Activated T-cell treated with anti-CD3 and anti-CD28 coated beads for 24 hours (primary cell): ENCODE measurements around the gene EEPD1.

Experiments
- DNase-seq: peaks from one replicate; pipeline ENCODE4 v3.0.0-alpha.2; 2020; ENCODE audit warnings: low read depth

Gene EEPD1

DNA sequence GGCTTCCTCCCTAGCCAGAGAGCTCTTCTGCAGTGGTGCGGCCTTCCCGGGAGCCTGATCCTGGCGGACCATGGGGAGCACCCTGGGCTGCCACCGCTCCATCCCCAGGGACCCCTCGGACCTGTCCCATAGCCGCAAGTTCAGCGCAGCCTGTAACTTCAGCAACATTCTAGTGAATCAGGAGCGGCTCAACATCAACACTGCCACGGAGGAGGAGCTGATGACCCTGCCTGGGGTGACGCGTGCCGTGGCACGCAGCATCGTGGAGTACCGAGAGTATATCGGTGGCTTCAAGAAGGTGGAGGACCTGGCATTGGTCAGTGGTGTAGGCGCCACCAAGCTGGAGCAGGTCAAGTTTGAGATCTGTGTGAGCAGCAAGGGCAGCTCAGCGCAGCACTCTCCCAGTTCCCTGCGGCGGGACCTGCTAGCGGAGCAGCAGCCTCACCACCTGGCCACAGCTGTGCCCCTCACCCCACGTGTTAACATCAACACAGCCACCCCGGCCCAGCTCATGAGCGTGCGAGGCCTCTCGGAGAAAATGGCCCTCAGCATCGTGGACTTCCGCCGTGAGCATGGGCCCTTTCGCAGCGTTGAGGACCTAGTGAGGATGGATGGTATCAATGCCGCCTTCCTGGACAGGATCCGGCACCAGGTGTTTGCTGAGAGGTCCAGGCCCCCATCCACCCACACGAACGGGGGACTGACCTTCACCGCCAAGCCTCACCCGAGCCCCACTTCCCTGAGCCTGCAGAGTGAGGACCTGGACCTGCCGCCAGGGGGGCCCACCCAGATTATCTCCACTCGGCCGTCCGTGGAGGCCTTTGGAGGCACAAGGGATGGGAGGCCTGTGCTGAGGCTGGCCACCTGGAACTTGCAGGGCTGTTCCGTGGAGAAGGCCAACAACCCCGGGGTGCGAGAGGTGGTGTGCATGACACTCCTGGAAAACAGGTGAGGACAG lies 1.5 kb downstream of the EEPD1 start:
- no peak for DNase-seq

DNA sequence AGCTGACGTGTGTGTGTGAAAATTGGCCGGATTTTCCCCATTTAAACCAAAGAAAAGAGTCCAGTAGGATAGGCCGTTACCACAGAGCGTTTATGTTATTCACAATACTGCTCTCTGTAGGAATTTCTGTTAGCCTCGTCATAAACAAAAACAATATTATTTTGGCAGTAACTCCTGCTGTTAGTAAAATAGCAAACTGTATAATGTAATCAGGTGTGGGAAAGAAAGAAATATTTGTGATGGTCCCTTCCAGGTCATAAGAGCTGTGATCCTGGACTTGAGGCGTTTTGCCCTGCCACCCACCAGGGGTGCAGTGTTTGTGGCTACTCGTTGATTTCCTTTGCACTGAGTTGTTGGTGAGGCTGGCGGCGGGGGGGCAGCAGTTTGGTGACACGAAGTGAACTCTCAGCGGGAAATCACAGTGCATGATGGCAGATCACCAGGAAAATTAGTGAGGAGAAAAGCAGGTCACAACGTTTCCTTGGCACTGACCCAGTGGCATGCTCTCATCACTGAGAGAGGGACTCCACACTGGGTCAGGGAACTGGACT lies 2.8 kb downstream of the EEPD1 start:
- DNase-seq = no peak

DNA sequence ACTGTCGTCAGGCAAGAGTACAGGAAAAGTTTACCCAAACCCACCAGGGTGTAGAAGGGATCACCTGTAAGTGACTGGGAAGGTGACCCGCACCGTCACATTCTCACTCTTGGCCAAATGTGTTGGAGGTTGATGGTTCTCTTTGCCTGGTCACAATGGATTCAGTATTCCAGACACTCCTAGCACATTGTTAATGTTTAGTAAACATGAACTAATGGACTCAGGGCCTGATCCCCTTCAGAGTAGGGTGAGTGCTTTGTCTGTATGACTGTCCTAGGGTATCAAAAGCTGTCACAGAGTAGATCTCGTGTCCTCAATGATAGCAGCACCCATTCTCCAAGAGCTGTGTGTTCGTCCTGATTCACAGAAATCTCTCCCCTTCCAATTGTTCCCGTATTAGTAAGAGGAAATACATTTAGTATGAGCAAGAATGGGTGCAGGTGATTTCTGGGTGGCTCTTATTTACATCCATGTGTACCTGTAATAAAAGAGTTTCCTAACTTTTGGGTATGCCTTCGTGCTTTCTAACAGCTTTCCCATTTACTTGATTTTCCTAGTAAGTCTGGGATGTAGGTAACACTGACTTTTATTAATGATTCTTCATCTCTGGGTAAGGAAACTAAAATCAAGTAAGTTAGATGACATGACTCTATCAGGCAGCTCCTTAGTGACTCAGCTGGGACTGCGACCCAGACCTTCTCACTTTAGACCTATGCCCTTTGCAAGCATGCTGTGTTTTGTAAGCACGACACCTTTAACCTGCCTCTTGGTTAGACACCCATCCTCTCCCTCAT lies 4.7 kb downstream of the EEPD1 start:
- DNase-seq = no peak

DNA sequence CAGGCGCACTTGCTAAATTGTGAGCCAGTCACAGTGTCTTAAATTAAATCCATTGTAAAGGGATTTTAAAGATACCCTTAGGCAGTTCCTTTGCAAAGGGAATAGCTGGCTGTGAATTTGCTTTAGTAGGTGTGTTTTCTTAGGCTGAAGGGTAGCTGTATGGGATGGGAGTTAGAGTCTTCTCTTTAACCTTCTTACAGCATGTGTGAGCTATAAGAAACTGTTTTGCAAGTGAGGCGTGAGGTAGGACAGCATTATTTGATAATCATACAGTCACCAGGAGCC lies 5.2 kb downstream of the EEPD1 start:
- no peak for DNase-seq

DNA sequence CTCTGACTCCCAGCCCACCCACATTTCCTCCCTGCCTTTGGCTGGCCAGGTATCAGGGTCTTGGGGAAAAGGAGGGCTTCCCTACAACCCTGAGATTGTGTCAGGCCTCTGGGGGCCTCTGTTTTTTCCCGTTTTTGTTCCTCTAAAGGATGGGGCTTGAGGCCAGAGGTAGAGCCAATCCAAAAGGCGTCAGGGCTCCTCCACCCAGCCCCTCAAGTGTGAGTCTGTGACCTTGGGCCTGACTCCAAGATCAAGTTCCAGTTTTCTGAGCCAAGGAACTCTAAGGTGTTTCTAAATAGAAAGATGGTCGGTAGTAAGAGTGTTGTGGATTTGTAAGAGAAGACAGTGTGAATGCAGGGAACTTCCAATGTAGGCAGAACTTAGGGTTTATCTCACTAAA lies 6.6 kb downstream of the EEPD1 start:
- no peak for DNase-seq

DNA sequence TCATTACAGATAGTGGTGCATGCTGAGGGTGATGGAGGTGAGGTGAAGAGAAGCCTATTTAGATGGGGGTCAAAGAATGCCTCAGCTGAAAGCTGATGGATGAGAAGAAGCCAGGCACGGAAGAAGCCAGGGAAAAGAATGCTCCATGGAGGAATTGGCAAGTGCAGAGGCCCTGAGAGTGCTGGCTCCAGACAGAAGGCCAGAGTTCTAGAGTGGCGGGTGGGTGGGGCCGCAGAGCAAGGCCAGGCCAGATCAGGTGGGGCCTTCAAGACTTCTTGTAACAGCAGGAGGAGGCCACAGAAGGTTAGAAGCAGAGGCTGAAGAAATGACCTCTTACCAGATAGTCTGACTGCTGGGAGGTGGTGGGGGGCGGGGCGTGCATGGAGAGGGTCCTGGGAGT lies 7.3 kb downstream of the EEPD1 start:
- no peak for DNase-seq

DNA sequence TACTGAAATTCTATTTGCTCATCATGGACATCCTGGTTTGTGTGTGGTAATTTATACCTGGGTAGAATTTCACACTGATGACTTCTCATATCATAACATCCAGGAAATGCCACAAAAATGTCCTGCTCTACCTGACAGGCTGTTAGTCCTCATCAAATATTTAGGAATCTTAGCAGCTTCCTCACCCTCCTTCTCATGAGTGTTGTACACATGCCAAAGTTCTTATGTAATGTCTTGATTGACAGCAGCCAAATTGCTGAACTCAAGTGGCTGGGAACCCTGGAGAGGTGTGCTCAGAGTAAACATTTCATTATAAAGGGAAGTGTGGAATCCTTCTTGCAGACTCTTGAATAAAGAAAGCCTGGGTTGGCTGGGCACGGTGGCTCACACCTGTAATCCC lies 8.9 kb downstream of the EEPD1 start:
- DNase-seq = no peak

DNA sequence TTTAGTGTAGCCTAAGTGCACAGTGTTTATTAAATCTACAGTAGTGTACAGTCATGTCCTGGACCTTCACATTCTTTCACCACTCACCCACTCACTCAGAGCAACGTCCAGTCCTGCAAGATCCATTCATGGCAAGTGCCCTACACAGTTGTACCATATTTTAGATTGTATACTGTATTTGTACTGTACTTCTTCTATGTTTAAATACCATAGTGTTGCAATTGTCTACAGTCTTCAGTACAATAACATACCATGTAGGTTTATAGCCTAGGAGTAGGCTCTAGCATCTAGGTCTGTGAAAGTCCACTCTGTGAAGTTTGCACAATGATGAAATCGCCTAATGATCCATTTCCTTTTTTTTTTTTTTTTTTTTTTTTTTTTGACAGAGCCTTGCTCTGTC lies 12.0 kb downstream of the EEPD1 start:
- no peak for DNase-seq

DNA sequence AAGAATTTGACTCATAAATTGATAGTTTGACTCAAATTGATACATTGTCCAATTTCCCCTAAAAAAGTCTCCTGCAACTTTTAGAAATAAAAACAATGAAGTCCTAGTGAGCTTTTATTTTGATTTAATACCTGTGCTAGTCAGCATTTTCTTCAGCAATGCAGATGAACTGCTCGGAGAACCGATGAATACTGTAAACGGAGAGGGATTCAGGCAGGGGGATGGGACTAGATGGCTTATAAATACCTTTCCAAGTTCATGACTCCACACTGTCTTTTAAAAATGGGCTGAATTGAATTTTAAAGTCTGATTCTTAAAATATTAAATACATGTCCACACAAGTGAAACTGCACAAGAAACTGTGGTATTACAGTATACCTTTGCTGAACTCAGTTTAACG lies 12.7 kb downstream of the EEPD1 start:
- no peak for DNase-seq

DNA sequence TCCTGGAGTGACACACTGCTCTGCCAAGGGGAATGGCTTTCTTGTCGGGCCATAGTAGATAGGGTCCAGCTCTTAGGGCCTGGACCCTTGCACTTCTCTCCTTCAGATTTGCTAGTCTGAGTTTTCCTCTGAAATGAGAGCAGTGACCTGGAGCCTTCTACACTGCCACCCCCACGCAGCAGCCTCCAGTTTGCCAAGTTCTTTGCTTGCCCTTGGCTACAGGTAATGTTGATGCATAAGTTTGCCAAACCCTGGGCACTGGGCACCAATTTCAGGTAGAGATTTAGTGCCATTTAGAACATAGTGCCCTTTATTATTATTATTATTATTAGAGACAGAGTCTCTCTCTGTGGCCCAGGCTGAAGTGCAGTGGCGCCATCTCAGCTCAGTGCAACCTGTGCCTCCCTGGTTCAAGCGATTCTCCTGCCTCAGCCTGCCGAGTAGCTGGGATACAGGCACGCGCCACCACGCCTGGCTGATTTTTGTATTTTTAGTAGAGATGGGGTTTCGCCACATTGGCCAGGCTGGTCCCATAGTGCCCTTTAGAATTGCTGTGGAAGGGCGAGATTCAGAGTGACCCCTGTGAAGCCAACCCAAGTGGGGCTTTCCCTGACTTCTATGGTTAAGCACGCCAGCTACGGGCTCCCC lies 14.5 kb downstream of the EEPD1 start:
- no peak for DNase-seq

DNA sequence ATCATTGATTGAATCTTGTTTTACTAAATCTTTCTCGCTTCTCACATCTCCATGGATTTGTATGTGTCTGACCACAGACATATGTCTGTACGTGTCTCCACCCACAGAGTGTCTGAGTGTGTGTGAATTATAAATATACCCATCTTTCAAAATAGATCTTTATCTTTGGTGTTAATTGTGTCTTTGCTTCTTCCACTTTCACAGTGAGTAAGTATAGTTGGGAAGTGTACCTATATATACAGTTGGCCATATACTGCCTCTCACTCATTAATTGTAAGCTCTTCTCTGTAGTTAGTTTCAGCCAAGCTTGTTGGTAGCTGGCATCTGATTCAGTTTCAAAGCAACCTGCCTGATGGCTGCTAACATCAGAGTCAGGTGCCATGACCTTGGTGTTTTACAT lies 18.4 kb downstream of the EEPD1 start:
- no peak for DNase-seq

DNA sequence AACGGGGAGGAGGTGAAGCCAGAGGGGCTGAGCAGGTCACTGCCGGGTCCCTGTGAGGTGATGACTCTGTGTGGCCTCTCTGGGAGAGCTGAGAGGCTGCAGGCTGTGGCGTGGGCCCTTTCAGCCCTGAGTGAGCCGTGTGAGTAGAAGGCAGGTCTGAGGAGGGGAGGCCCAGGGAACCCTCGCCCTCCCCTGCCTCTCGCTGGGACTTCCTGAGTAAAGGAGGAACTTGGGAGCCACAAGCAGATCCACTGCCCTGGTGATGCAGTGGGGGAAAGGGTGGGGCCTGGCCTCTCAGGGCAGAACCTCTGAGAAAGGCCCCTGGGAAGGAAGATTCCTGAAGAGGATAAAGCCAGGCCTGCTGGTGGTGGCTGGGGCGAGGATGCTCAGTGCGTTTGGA lies 22.8 kb downstream of the EEPD1 start:
- no peak for DNase-seq

DNA sequence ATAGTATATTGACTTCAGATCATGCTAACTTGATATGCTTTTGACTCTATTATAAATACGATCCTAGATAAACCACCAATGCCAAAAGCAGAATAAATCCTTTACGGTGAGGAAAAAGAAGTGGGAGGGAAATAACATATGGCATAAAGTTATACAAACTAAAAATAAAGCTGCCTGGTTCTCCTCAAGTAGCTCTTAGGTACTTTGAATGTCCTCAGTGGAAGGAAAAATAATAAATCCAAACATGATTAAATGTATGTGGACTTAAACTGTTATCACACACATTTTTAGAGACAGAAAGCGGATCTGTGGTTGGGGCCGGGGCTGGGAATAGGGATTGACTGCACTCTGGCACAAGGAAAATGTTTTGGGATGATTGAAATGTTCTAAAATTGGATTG lies 23.6 kb downstream of the EEPD1 start:
- DNase-seq = no peak

DNA sequence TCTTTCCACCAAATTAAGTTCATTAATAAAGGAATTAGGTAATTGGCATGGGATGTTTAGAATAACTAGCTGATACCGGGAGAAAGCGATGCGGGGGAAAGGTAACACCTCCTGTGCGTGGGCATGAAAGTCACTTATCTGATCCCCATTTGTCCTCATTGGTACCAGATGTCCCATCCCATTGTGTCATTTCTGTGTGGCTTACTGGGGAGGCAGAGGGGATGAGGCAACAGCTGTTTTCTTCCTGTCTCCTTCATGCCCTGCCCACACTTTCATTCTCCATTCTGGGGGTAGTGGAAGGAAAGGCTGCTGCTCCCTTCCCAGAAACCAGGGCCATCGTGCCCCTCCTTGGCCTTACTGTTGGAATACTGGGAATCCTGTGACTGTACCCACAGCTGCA lies 27.1 kb downstream of the EEPD1 start:
- DNase-seq = no peak

DNA sequence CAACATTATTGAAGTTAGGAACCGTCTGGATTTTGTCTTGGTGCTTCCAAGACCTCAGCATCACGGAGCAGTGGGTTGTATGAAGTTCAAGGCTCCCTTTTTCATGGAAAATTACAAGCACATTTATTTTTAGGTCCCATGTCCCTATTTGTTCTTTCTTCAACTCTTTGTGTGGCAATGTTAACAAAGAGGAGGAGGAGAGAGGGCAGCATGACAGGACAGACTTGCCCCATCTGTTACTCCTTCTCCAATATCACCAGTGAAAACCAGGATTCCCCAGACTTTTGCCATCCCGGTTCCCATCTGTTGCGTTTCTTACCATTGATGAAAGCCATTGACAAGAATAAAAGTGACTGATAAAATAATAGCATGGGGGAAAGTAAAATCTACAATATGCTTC lies 28.6 kb downstream of the EEPD1 start:
- DNase-seq = no peak

DNA sequence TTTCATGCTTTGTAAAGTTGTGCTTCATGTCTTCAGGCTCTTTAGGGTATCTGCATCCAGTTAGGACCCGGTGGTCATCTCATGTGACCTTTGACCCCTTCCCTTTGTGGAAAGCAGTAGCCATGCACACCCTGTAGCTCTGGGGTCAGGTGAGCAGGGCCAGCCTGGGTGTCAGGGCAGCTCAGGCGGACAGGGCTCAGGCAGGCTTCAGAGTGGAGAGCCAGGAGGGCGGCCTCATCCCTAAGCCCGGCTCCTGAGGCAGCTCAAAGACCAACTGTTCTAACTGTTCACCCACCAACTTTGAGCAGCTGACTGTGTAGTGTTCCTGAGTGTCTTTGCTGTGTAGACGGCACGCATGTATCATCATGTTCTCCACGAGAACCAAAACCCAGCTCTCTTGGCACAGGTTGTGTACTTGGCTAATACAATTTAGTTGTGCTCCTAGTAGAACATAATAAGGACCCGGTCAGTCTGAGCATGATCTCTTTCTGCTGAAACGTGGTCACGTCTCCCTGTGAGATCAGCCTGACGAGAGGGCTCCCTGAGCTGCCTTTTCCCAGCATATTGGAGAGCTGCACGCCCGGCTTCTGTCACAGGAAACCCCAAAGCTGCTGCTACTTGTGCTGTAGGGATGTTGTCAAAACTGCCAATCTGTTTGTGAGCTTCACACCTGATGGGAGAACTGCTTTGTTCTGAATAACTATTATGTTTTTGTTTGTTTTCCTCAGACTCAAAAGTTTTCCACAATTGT lies 30.0 kb downstream of the EEPD1 start:
- no peak for DNase-seq

DNA sequence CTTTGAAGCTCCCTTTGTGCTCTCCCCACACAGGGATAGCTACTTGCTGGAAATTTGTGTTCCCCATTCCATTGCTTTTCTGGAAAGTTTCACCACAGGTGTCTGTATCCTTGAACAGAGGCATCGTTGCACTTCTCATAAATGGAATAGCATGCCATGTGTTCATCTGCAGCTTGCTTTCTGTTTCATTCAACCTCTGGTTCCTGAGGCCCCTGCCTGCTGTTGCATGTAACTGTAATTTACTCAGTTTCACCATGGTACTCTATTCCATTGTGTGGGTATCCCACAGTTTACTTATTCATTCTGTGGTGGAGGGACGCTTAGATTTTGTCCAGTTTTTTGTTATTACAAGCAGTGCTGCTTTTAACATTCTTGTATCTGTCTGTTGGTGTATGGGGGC lies 32.0 kb downstream of the EEPD1 start:
- no peak for DNase-seq

DNA sequence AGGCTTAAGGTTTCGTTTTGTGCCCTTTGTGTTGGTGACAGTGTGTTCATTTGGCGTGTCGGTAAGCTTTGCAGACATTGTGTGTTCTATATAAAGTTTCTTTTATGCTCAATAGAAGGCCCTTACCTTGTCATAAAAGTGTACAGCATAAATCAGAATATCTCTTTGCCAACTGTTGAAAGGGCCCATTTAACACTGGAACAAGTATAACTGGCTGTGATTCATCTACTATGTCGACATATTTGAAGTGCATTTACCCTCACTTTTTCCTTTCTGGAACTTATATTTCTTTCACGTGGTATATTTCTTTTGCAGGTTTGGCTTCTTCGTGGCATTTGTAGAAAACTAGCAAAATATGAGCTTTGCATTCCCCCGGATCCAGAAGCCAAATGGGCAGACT lies 32.7 kb downstream of the EEPD1 start:
- DNase-seq = no peak

DNA sequence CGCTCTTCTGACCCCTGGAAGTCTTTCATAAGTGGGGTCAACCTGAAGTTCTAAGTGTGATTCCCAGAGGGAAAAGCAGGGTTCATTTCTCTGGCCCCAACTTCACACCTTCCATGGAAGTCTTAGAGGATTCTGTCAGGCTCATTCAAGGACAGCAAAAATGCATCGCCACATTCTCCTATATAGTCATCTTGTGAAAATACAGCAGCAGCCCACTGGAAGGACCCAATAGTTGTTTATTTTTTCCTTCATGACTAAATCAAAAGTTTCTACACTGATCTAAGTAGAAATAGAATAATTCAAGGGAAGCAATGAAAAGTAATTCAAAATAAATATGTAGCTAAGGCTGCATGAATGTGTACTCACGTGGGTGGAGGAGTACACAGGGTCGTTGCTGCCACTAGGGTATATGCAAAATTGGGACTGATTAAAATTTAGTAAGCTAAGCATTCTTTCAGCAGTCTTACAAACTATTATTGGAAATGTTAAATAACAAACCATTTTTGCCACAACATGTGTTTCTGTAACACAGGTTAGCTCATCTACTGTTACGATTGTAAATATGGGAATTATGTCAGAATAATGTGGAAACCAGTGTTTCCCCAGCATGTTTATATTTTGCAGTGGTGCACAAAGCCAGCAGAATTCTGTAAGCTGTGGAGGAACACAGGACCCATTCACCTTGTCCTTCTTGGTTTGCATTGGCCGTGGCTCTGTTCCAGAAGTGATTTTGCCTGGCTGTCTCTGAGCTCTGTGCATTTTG lies 33.5 kb downstream of the EEPD1 start:
- no peak for DNase-seq

DNA sequence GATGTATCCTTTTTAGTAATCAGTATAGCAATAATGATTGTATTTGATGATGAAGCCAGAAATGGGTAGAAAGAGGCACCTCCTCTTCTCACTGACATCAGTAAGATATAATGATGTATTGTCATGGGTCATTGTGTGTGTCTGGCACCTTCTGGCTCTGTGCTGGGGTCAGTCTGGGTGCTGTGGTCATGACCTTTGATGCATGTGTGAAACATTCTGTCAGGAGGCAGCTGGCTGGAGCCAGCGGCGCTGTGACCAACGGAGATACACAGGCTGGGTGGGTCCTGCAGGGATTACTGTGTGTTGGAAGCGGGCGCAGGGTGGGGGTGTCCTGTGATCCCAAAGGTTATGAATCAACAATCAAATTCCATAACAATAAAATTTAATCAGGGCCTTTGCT lies 35.2 kb downstream of the EEPD1 start:
- DNase-seq = no peak

DNA sequence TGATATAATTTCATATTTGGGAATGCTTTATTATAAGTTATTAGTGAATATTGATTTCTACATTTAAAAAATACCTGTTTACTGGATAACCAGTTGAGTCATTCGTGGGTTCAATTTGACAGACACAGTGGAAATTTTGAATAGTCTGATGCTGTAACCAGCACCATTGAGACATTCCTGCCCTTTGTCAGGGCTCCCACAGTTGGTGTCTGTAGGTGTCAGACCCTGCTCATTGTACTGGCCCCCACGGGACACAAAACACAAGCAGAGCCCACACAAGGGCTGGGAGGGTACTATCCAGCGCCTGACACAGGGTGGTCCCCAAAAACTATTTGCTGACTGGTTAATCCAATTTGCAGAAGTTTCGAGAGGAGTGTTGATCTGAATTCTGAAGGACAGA lies 35.9 kb downstream of the EEPD1 start:
- DNase-seq = no peak
